ENCODE results near the gene FOXI3.
"Not testable (repeated sequence)": the region's sequence is repeated elsewhere in the genome, so short reads cannot be mapped to it uniquely, and the experiment has no call there.

The FOXI3 gene

GRCh38 chr2:88442473-88442872 is 10.0 kb downstream of the FOXI3 start:
- H3K9me3 ChIP-seq (ENCODE audit: control insufficient read depth, low read length), result no peaks in the 10 kb centered on the region
- no peaks in the 10 kb centered on the region for H3K27me3 ChIP-seq (ENCODE audit: control insufficient read depth, insufficient read depth, low read length, poor library complexity, severe bottlenecking)
- H3K4me1 ChIP-seq (ENCODE audit: control insufficient read depth, insufficient read depth, low read length), result no peaks in the 10 kb centered on the region
- no peak overlapping the region for H3K27ac ChIP-seq (ENCODE audit: insufficient read depth, low read depth, low read length, poor library complexity, severe bottlenecking)
- 64 to 65% methylated on average over 4 of the region's 4 CpGs for WGBS, 2 experiments
- H3K4me3 ChIP-seq (ENCODE audit: insufficient read depth, low read depth, low read length), result no peak overlapping the region
- no peaks in the 10 kb centered on the region for H3K36me3 ChIP-seq (ENCODE audit: control insufficient read depth, insufficient read depth, low read length)

DNA sequence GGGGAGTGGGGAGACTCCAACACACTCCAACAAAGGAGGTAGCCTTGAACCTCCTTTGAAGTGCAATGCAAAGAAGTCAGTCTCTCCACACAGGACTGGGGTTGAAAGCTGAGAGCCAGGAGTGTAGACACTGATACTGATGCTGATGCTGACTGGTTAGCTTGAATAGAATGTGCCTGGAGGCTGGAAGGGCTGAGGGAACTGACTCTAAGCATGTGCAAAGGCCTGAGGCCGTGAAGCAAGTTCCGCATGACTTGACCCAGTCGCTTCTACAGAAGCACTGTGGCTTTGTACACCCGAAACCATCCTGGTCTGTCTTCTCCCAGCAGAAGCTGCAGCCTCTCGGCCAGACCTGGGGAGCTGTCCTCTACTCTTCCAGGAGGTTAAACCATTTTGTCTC is 10.4 kb downstream of the FOXI3 start:
- Histone ChIP-seq H3K9me3 (ENCODE audit: control insufficient read depth, low read length) (no peaks in the 10 kb centered on the region), H3K4me1 (ENCODE audit: control insufficient read depth, insufficient read depth, low read length) (no peaks in the 10 kb centered on the region), H3K36me3 (ENCODE audit: control insufficient read depth, insufficient read depth, low read length) (no peaks in the 10 kb centered on the region), H3K4me3 (ENCODE audit: insufficient read depth, low read depth, low read length) (no peak overlapping the region), H3K27ac (ENCODE audit: insufficient read depth, low read depth, low read length, poor library complexity, severe bottlenecking) (no peak overlapping the region), H3K27me3 (ENCODE audit: control insufficient read depth, insufficient read depth, low read length, poor library complexity, severe bottlenecking) (no peaks in the 10 kb centered on the region)
- 86% methylated on average over 5 of the region's 5 CpGs for WGBS, 2 experiments

GRCh38 chr2:88437010-88437409 is 15.5 kb downstream of the FOXI3 start:
- H3K27ac ChIP-seq (ENCODE audit: insufficient read depth, low read depth, low read length, poor library complexity, severe bottlenecking), result no peak overlapping the region
- H3K9me3 ChIP-seq (ENCODE audit: control insufficient read depth, low read length), result no peaks in the 10 kb centered on the region
- no peaks in the 10 kb centered on the region for H3K36me3 ChIP-seq (ENCODE audit: control insufficient read depth, insufficient read depth, low read length)
- 92% methylated on average over 4 of the region's 4 CpGs for WGBS, 2 experiments
- no peaks in the 10 kb centered on the region for H3K4me1 ChIP-seq (ENCODE audit: control insufficient read depth, insufficient read depth, low read length)
- H3K27me3 ChIP-seq (ENCODE audit: control insufficient read depth, insufficient read depth, low read length, poor library complexity, severe bottlenecking), result no peaks in the 10 kb centered on the region
- H3K4me3 ChIP-seq (ENCODE audit: insufficient read depth, low read depth, low read length), result no peak overlapping the region

- no peak overlapping the region for H3K4me3 ChIP-seq (ENCODE audit: insufficient read depth, low read depth, low read length)
- H3K9me3 ChIP-seq (ENCODE audit: control insufficient read depth, low read length), result no peaks in the 10 kb centered on the region
- H3K36me3 ChIP-seq (ENCODE audit: control insufficient read depth, insufficient read depth, low read length), result no peaks in the 10 kb centered on the region
- no peaks in the 10 kb centered on the region for H3K27me3 ChIP-seq (ENCODE audit: control insufficient read depth, insufficient read depth, low read length, poor library complexity, severe bottlenecking)
- 85 to 88% methylated on average over 7 of the region's 7 CpGs for WGBS, 2 experiments
- no peaks in the 10 kb centered on the region for H3K4me1 ChIP-seq (ENCODE audit: control insufficient read depth, insufficient read depth, low read length)
- H3K27ac ChIP-seq (ENCODE audit: insufficient read depth, low read depth, low read length, poor library complexity, severe bottlenecking), result no peak overlapping the region
Observed at GRCh38 chr2:88429929-88430328, 22.6 kb downstream of the FOXI3 start.

GRCh38 chr2:88423733-88424132 is 28.8 kb downstream of the FOXI3 start:
- H3K36me3 ChIP-seq (ENCODE audit: control insufficient read depth, insufficient read depth, low read length), result no peaks in the 10 kb centered on the region
- WGBS, 2 experiments, result 95 to 98% methylated on average over 2 of the region's 2 CpGs

GRCh38 chr2:88419051-88419450 is 33.4 kb downstream of the FOXI3 start:
- H3K27me3 ChIP-seq (ENCODE audit: control insufficient read depth, insufficient read depth, low read length, poor library complexity, severe bottlenecking), result not testable (repeated sequence)

More at GRCh38 chr2:88423733-88424132, 28.8 kb downstream of the FOXI3 start:
- H3K4me3 ChIP-seq (ENCODE audit: insufficient read depth, low read depth, low read length), result no peak overlapping the region
- H3K4me1 ChIP-seq (ENCODE audit: control insufficient read depth, insufficient read depth, low read length), result no peaks in the 10 kb centered on the region
- no peak overlapping the region for H3K27ac ChIP-seq (ENCODE audit: insufficient read depth, low read depth, low read length, poor library complexity, severe bottlenecking)
- H3K9me3 ChIP-seq (ENCODE audit: control insufficient read depth, low read length), result no peaks in the 10 kb centered on the region
- H3K27me3 ChIP-seq (ENCODE audit: control insufficient read depth, insufficient read depth, low read length, poor library complexity, severe bottlenecking), result no peaks in the 10 kb centered on the region

GRCh38 chr2:88416016-88416663 is 36.4 kb downstream of the FOXI3 start:
- no peak overlapping the region for H3K4me3 ChIP-seq (ENCODE audit: insufficient read depth, low read depth, low read length)
- H3K27me3 ChIP-seq (ENCODE audit: control insufficient read depth, insufficient read depth, low read length, poor library complexity, severe bottlenecking), result no peaks in the 10 kb centered on the region
- WGBS, 2 experiments, result 23 to 28% methylated on average over 5 to 6 of the region's 6 CpGs
- no peaks in the 10 kb centered on the region for H3K36me3 ChIP-seq (ENCODE audit: control insufficient read depth, insufficient read depth, low read length)
- no peaks in the 10 kb centered on the region for H3K9me3 ChIP-seq (ENCODE audit: control insufficient read depth, low read length)
- H3K27ac ChIP-seq (ENCODE audit: insufficient read depth, low read depth, low read length, poor library complexity, severe bottlenecking), result peak overlapping the region; percentile 17
- peaks cover 4% of the 10 kb centered on the region for H3K4me1 ChIP-seq (ENCODE audit: control insufficient read depth, insufficient read depth, low read length)

More at GRCh38 chr2:88419051-88419450, 33.4 kb downstream of the FOXI3 start:
- H3K36me3 ChIP-seq (ENCODE audit: control insufficient read depth, insufficient read depth, low read length); H3K4me3 ChIP-seq (ENCODE audit: insufficient read depth, low read depth, low read length); H3K27ac ChIP-seq (ENCODE audit: insufficient read depth, low read depth, low read length, poor library complexity, severe bottlenecking); H3K9me3 ChIP-seq (ENCODE audit: control insufficient read depth, low read length); H3K4me1 ChIP-seq (ENCODE audit: control insufficient read depth, insufficient read depth, low read length): not testable (repeated sequence)
- 94 to 95% methylated on average over 9 of the region's 9 CpGs for WGBS, 2 experiments

DNA sequence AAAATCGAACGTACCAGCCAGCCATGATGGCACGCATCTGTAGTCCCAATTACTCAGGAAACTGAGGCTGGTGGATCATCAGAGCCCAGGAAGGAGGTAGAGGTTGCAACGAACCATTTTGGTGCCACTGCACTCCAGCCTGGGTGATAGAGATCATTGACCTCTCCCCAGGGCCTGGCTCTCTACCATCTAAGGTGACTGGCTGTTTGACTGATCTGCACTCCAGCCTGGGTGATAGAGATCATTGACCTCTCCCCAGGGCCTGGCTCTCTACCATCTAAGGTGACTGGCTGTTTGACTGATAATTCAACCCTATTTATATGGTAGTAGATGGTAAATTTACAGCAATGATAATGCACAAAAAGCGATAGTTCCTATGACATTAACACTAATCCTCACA is 43.6 kb downstream of the FOXI3 start:
- not testable (repeated sequence) for H3K36me3 ChIP-seq (ENCODE audit: control insufficient read depth, insufficient read depth, low read length); H3K9me3 ChIP-seq (ENCODE audit: control insufficient read depth, low read length); H3K27ac ChIP-seq (ENCODE audit: insufficient read depth, low read depth, low read length, poor library complexity, severe bottlenecking); H3K4me3 ChIP-seq (ENCODE audit: insufficient read depth, low read depth, low read length); H3K27me3 ChIP-seq (ENCODE audit: control insufficient read depth, insufficient read depth, low read length, poor library complexity, severe bottlenecking); H3K4me1 ChIP-seq (ENCODE audit: control insufficient read depth, insufficient read depth, low read length)
- WGBS, 2 experiments, result 95 to 98% methylated on average over 4 to 5 of the region's 5 CpGs

DNA sequence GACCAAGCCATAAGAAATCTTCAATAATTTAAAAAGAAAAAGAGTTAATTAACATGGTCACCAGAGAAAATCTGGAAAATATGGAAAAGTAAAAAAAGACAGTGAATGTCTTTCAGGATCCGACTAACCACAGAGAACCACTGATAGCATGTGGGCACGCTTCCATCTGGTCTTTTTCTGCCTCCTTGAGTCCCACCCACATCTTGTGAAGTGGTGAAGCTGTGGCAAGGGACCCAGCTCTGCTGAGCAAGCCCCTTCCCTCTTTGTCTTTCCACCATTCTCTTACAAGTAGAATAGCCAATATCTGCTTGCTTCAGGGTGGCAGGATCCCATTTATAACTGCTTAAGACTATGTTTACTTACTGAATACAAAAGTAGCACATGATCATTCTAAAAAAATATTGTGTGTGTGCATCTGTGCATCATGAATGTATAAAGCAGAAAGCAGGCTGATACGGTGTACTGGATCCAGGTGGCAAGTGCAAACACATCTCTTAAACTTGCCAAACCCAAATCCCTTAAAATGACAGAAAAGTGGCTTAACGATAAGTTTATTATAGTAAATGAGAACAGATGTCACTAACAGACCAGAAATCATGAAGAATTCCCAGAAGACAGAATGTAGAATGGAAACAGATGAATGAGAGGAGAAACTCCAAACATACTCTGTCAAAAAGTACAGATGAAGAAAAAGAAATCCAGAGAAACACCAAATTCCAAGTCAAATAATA is 52.3 kb downstream of the FOXI3 start:
- H3K4me1 ChIP-seq (ENCODE audit: control insufficient read depth, insufficient read depth, low read length), result no peaks in the 10 kb centered on the region
- no peak overlapping the region for H3K4me3 ChIP-seq (ENCODE audit: insufficient read depth, low read depth, low read length)
- H3K9me3 ChIP-seq (ENCODE audit: control insufficient read depth, low read length), result no peaks in the 10 kb centered on the region
- H3K27me3 ChIP-seq (ENCODE audit: control insufficient read depth, insufficient read depth, low read length, poor library complexity, severe bottlenecking), result no peaks in the 10 kb centered on the region
- no peaks in the 10 kb centered on the region for H3K36me3 ChIP-seq (ENCODE audit: control insufficient read depth, insufficient read depth, low read length)
- WGBS, 2 experiments, result 92 to 94% methylated on average over 3 to 4 of the region's 4 CpGs
- H3K27ac ChIP-seq (ENCODE audit: insufficient read depth, low read depth, low read length, poor library complexity, severe bottlenecking), result no peak overlapping the region

DNA sequence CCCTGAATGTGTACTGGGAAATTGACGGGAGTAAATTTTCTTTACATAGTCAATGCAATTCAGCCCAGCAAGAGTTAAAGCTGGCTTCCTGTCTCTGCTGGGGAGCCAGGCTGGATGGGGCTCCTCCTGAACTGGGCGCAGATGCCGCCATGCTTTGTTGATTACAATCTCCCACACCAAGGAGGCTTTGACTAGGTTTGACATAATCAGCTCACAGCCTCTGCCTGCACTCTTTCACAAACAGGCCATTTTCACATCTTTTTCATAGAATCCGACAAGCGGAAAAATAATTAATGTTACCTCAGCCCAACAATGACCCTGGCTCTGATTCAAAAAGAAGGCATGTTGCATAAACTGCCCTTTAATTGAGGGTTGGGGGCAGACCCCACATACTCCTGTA is 54.3 kb downstream of the FOXI3 start:
- 81 to 83% methylated on average over 5 of the region's 5 CpGs for WGBS, 2 experiments
- no peaks in the 10 kb centered on the region for H3K27me3 ChIP-seq (ENCODE audit: control insufficient read depth, insufficient read depth, low read length, poor library complexity, severe bottlenecking)
- H3K4me1 ChIP-seq (ENCODE audit: control insufficient read depth, insufficient read depth, low read length), result no peaks in the 10 kb centered on the region

More for the DNA sequence above, 54.3 kb downstream of the FOXI3 start:
- Histone ChIP-seq H3K4me3 (ENCODE audit: insufficient read depth, low read depth, low read length) (no peak overlapping the region), H3K27ac (ENCODE audit: insufficient read depth, low read depth, low read length, poor library complexity, severe bottlenecking) (no peak overlapping the region), H3K36me3 (ENCODE audit: control insufficient read depth, insufficient read depth, low read length) (no peaks in the 10 kb centered on the region), H3K9me3 (ENCODE audit: control insufficient read depth, low read length) (no peaks in the 10 kb centered on the region)

All from ectodermal cell (in vitro differentiated cells).